IMR-90 (cell line): ENCODE measurements around the gene C11orf86. TPM values are rescaled to one million over a fixed set of nuclear protein-coding genes. Genes with fewer than 3 reads are reported as not detected.

ENCODE experiments used
- ATAC-seq: fragments of 200-7000 bp; cut with Tn5 transposase; 2 replicates; pipeline ENCODE4 v1.9.1; 2020; ENCODE audit warnings: low read depth, mild to moderate bottlenecking, moderate library complexity
- BruUV-seq: library from RNA; stranded (reverse); fragments of 400-500 nt; replicated peaks from 2 replicates; lab custom pipeline; 2021; lab: Mats Ljungman, UMichigan
- CTCF ChIA-PET: fragments of 300-600 bp; formaldehyde crosslinking; extraction: SDS; loops from one replicate; lab custom pipeline; 2021; ENCODE audit warnings: antibody characterized with exemption; lab: Yijun Ruan, JAX
- POLR2A ChIA-PET: fragments of 300-600 bp; sonication (Branson Sonifier 250); formaldehyde crosslinking; loops from one replicate; lab custom pipeline; 2022; ENCODE audit warnings: antibody characterized with exemption; ENCODE audit not compliant: unreplicated experiment; lab: Charles Lee
- DNase-seq: peaks from one replicate; pipeline ENCODE4 v3.0.0; 2013
- H2AFZ ChIP-seq: replicated peaks from 2 replicates; pipeline ENCODE3; 2013; ENCODE audit warnings: low read length, mild to moderate bottlenecking; ENCODE audit not compliant: poor library complexity
- H2AK5ac ChIP-seq: 2 replicates; pipeline ENCODE4 v1.6.1; 2013; ENCODE audit warnings: low read depth, low read length, inconsistent platforms
- H2AK9ac ChIP-seq: replicated peaks from 2 replicates; pipeline ENCODE3; 2013; ENCODE audit warnings: mild to moderate bottlenecking, low read depth, low read length, moderate library complexity; ENCODE audit not compliant: poor library complexity
- H2BK120ac ChIP-seq: 2 replicates; pipeline ENCODE4 v1.6.1; 2013; ENCODE audit warnings: low read depth, low read length, inconsistent platforms
- H2BK15ac ChIP-seq: 3 replicates; pipeline ENCODE4 v1.6.1; 2013; ENCODE audit warnings: low read depth, low read length, inconsistent platforms
- H2BK20ac ChIP-seq: 2 replicates; pipeline ENCODE4 v1.6.1; 2013; ENCODE audit warnings: low read depth, mild to moderate bottlenecking, inconsistent platforms, low read length, moderate library complexity
- H2BK5ac ChIP-seq: 2 replicates; pipeline ENCODE4 v1.6.1; 2013; ENCODE audit warnings: mild to moderate bottlenecking, low read depth, low read length, inconsistent platforms; ENCODE audit not compliant: poor library complexity, severe bottlenecking
- H3K14ac ChIP-seq: replicated peaks from 2 replicates; pipeline ENCODE4 v1.6.1; 2013; ENCODE audit warnings: low read depth, low read length, inconsistent platforms
- H3K18ac ChIP-seq: 2 replicates; pipeline ENCODE4 v1.6.1; 2013; ENCODE audit warnings: low read depth, low read length, control low read depth
- H3K23ac ChIP-seq: 2 replicates; pipeline ENCODE4 v1.6.1; 2013; ENCODE audit warnings: low read depth, low read length, inconsistent platforms
- H3K27ac ChIP-seq: 2 replicates; pipeline ENCODE4 v1.5.1; 2013; ENCODE audit warnings: mild to moderate bottlenecking, control low read depth, low read length; ENCODE audit not compliant: insufficient read depth
- H3K27me3 ChIP-seq: 2 replicates; pipeline ENCODE4 v1.6.1; 2013; ENCODE audit warnings: low read length; ENCODE audit not compliant: control insufficient read depth, insufficient read depth
- H3K36me3 ChIP-seq: 2 replicates; pipeline ENCODE4 v1.6.1; 2013; ENCODE audit warnings: low read length, mixed read lengths; ENCODE audit not compliant: control insufficient read depth, insufficient read depth
- H3K4ac ChIP-seq: 2 replicates; pipeline ENCODE4 v1.6.1; 2013; ENCODE audit warnings: low read depth, low read length, inconsistent platforms
- H3K4me1 ChIP-seq: 2 replicates; pipeline ENCODE4 v1.6.1; 2013; ENCODE audit warnings: low read length, mixed read lengths; ENCODE audit not compliant: control insufficient read depth, insufficient read depth
- H3K4me2 ChIP-seq: 2 replicates; pipeline ENCODE4 v1.6.1; 2013; ENCODE audit warnings: low read depth, mild to moderate bottlenecking, control low read depth, low read length, moderate library complexity
- H3K4me3 ChIP-seq: 2 replicates; pipeline ENCODE4 v1.5.1; 2013; ENCODE audit warnings: low read depth, mild to moderate bottlenecking, control low read depth, low read length, moderate library complexity; ENCODE audit not compliant: insufficient read depth
- H3K56ac ChIP-seq: 2 replicates; pipeline ENCODE4 v1.6.1; 2013; ENCODE audit warnings: low read length, inconsistent platforms; ENCODE audit not compliant: insufficient read depth; ENCODE audit errors: extremely low read depth
- H3K79me1 ChIP-seq, 2 experiments: 2 replicates each; pipeline ENCODE4 v1.6.1; 2013; ENCODE audit warnings: low read length in 2 of 2, inconsistent platforms in 1 of 2, low read depth in 1 of 2
- H3K9ac ChIP-seq: 2 replicates; pipeline ENCODE4 v1.6.1; 2013; ENCODE audit warnings: low read depth, low read length, control low read depth
- H3K9me1 ChIP-seq: 2 replicates; pipeline ENCODE4 v1.6.1; 2013; ENCODE audit warnings: low read length, inconsistent platforms; ENCODE audit not compliant: insufficient read depth
- H3K9me3 ChIP-seq: 2 replicates; pipeline ENCODE4 v1.6.1; 2013; ENCODE audit warnings: low read length; ENCODE audit not compliant: control insufficient read depth, insufficient read depth
- H4K20me1 ChIP-seq: 2 replicates; pipeline ENCODE4 v1.6.1; 2013; ENCODE audit warnings: low read length, inconsistent platforms; ENCODE audit not compliant: insufficient read depth
- H4K5ac ChIP-seq: 2 replicates; pipeline ENCODE4 v1.6.1; 2013; ENCODE audit warnings: mild to moderate bottlenecking, low read depth, low read length, control low read depth
- H4K8ac ChIP-seq, 2 experiments: 2 replicates each; pipeline ENCODE4 v1.6.1; 2013; ENCODE audit warnings: low read depth in 2 of 2, low read length in 2 of 2, control low read depth in 1 of 2, inconsistent platforms in 1 of 2
- H4K91ac ChIP-seq: 2 replicates; pipeline ENCODE4 v1.6.1; 2013; ENCODE audit warnings: low read depth, low read length, inconsistent platforms; ENCODE audit not compliant: insufficient read depth
- BHLHE40 ChIP-seq: fragments of 150-350 bp; IDR thresholded peaks from 2 replicates; pipeline ENCODE4 v1.6.1; 2016; ENCODE audit warnings: mild to moderate bottlenecking, low read depth, low read length
- CEBPB ChIP-seq: IDR thresholded peaks from 2 replicates; pipeline ENCODE4 v1.6.1; 2012; ENCODE audit warnings: low read depth, low read length, improper control_type of control experiment
- CHD1 ChIP-seq: IDR thresholded peaks from 2 replicates; pipeline ENCODE4 v1.6.1; 2012; ENCODE audit warnings: low read depth, low read length, improper control_type of control experiment
- ELK1 ChIP-seq: fragments of 150-350 bp; IDR thresholded peaks from 2 replicates; pipeline ENCODE4 v1.6.1; 2016; ENCODE audit warnings: low read depth, mild to moderate bottlenecking, low read length, moderate library complexity, borderline replicate concordance
- FOS ChIP-seq: fragments of 150-350 bp; IDR thresholded peaks from 2 replicates; pipeline ENCODE4 v1.6.1; 2016; ENCODE audit warnings: low read depth, low read length
- MAFK ChIP-seq: IDR thresholded peaks from 2 replicates; pipeline ENCODE4 v1.6.1; 2012; ENCODE audit warnings: low read depth, low read length, improper control_type of control experiment
- MXI1 ChIP-seq: IDR thresholded peaks from 2 replicates; pipeline ENCODE4 v1.6.1; 2012; ENCODE audit warnings: low read depth, mild to moderate bottlenecking, low read length, moderate library complexity, borderline replicate concordance
- POLR2A ChIP-seq: IDR thresholded peaks from 2 replicates; pipeline ENCODE4 v1.6.1; 2012; ENCODE audit warnings: mild to moderate bottlenecking, low read depth, low read length
- RAD21 ChIP-seq: IDR thresholded peaks from 2 replicates; pipeline ENCODE4 v1.6.1; 2012; ENCODE audit warnings: low read length, improper control_type of control experiment
- RCOR1 ChIP-seq: IDR thresholded peaks from 2 replicates; pipeline ENCODE4 v1.6.1; 2012; ENCODE audit warnings: mild to moderate bottlenecking, low read length, improper control_type of control experiment; ENCODE audit not compliant: insufficient replicate concordance
- WGBS, 2 experiments: methylation state at CpG; one replicate each; pipeline versions ENCODE4 v1.1.5 to v1.1.7; 2013; ENCODE audit warnings: missing lambda C conversion rate in 2 of 2; ENCODE audit not compliant: insufficient read length in 1 of 2; ENCODE audit errors: extremely low coverage in 2 of 2; 5-methylcytosine and 5-hydroxymethylcytosine counted together
- dilution Hi-C: fragments of 300-500 bp; cut with HindIII; formaldehyde crosslinking; loops from one replicate; pipeline ENCODE4 v1.14.3; 2018; ENCODE audit warnings: low sequenced_read_pairs; ENCODE audit not compliant: unreplicated experiment
- in situ Hi-C: fragments of 300-500 bp; cut with MboI; formaldehyde crosslinking; loops from 3 replicates; pipeline ENCODE4 v1.14.3; 2019; ENCODE audit warnings: low sequenced_read_pairs, inconsistent platforms, mixed read lengths
- intact Hi-C: fragments of 100-400 bp; cut with micrococcal nuclease; formaldehyde crosslinking; loops from 2 replicates; pipeline ENCODE4 v1.10.0; 2022
- polyA plus RNA-seq, 3 experiments: library from polyadenylated mRNA; depleted of rRNA; stranded (reverse); fragments of >200 nt; gene quantifications; 2 replicates each; pipeline ENCODE4 v1.2.3, GENCODE V29; 2012; ENCODE audit warnings: low replicate concordance in 1 of 3
- total RNA-seq: library from RNA; depleted of rRNA; stranded (reverse); fragments of >200 nt; gene quantifications from 2 replicates; pipeline ENCODE4 v1.2.3, GENCODE V29; 2012

The C11orf86 gene
- total and polyA plus RNA-seq, 2 of the 4 experiments (the other 2 are of a cell fraction): not detected

DNA sequence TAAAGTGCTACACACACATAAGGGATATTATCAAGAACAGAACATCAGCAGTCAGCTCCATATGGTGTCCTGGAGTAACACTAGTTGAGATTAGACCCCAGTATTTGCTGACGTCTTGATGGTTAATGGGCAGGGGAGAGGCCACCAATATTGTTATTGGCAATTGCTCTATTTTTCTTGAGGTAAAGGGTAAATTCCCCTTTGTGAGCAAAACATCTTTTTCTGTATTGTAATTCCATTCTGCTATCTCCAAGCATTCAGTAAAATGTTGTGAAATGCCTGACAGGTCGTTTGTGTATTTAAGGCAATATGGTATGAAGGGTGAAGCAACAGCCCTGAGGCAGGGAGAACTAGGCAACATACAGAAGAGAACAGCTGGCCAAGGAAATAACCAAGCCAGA lies 38.8 kb upstream of the C11orf86 start:
- Histone ChIP-seq H4K8ac (no peak overlapping the region), H2AK9ac (no peak overlapping the region), H3K4me3 (no peak overlapping the region), H2AK5ac (no peak overlapping the region), H3K27me3 (no peaks in the 10 kb centered on the region), H3K27ac (peak overlapping the region; percentile 99; the same call in 1 of the 2 replicates), H4K5ac (no peak overlapping the region; the same call in 1 of the 2 replicates), H3K4ac (no peak overlapping the region; the same call in 1 of the 2 replicates), H3K9me3 (peaks cover 3% of the 10 kb centered on the region; the same call in 1 of the 2 replicates), H3K4me1 (peaks cover 19% of the 10 kb centered on the region), H3K18ac (peak overlapping the region; percentile 93; the same call in 1 of the 2 replicates), H3K9me1 (peaks cover 20% of the 10 kb centered on the region), H3K56ac (no peak overlapping the region), H2BK20ac (no peak overlapping the region), H3K4me2 (no peak overlapping the region), H3K9ac (no peak overlapping the region), H4K91ac (no peak overlapping the region), H3K79me1 (peaks cover 0 to 14% of the 10 kb centered on the region in 2 experiments; a peak in 3 of 4 replicates), H2BK15ac (no peak overlapping the region), H2BK120ac (no peak overlapping the region), H3K36me3 (no peaks in the 10 kb centered on the region), H2BK5ac (peak overlapping the region; percentile 61), H3K14ac (no peak overlapping the region), H2AFZ (no peak overlapping the region), H4K20me1 (no peaks in the 10 kb centered on the region; the same call in 1 of the 2 replicates), H3K23ac (no peak overlapping the region)
- dilution Hi-C loops: no loop called here
- ATAC-seq: peak; percentile 74
- intact Hi-C loops: no loop called here
- no CpG with 5 or more reads among the region's 2 CpGs for WGBS, 2 experiments
- ChIA-PET POLR2A (no interaction called here), CTCF (interaction anchor here (2.1 kb wide), 1 partner anchor 12 kb away, joined by 9 read pairs; no protein-coding TSS in a partner anchor)
- peak; percentile 97 for DNase-seq
- in situ Hi-C loops: no loop called here
- no peak for TF ChIP-seq POLR2A
- peak; percentile 94 for TF ChIP-seq RCOR1
- peak; percentile 36; the same call in 1 of the 2 replicates for TF ChIP-seq BHLHE40
- TF ChIP-seq CHD1: no peak
- TF ChIP-seq MXI1: no peak
- peak; percentile 99 for TF ChIP-seq CEBPB
- TF ChIP-seq MAFK: peak; percentile 57; the same call in 1 of the 2 replicates
- TF ChIP-seq RAD21: 0 out of 2 replicates have a peak, but pooled peaks have one; percentile 16
- peak; percentile 59; the same call in 1 of the 2 replicates for TF ChIP-seq FOS
- TF ChIP-seq ELK1: no peak
- BruUV-seq: no TSS peak
